ENCODE results near the gene OR10K2. TPM values are rescaled to one million over a fixed set of nuclear protein-coding genes. Genes with fewer than 3 reads are reported as not detected.

The OR10K2 gene
- total and polyA plus RNA-seq, 9 of the 15 experiments (the other 6 are each of a cell fraction or from before 2014, with no cell fraction given) = not detected

- TF ChIP-seq, protein P1, sequence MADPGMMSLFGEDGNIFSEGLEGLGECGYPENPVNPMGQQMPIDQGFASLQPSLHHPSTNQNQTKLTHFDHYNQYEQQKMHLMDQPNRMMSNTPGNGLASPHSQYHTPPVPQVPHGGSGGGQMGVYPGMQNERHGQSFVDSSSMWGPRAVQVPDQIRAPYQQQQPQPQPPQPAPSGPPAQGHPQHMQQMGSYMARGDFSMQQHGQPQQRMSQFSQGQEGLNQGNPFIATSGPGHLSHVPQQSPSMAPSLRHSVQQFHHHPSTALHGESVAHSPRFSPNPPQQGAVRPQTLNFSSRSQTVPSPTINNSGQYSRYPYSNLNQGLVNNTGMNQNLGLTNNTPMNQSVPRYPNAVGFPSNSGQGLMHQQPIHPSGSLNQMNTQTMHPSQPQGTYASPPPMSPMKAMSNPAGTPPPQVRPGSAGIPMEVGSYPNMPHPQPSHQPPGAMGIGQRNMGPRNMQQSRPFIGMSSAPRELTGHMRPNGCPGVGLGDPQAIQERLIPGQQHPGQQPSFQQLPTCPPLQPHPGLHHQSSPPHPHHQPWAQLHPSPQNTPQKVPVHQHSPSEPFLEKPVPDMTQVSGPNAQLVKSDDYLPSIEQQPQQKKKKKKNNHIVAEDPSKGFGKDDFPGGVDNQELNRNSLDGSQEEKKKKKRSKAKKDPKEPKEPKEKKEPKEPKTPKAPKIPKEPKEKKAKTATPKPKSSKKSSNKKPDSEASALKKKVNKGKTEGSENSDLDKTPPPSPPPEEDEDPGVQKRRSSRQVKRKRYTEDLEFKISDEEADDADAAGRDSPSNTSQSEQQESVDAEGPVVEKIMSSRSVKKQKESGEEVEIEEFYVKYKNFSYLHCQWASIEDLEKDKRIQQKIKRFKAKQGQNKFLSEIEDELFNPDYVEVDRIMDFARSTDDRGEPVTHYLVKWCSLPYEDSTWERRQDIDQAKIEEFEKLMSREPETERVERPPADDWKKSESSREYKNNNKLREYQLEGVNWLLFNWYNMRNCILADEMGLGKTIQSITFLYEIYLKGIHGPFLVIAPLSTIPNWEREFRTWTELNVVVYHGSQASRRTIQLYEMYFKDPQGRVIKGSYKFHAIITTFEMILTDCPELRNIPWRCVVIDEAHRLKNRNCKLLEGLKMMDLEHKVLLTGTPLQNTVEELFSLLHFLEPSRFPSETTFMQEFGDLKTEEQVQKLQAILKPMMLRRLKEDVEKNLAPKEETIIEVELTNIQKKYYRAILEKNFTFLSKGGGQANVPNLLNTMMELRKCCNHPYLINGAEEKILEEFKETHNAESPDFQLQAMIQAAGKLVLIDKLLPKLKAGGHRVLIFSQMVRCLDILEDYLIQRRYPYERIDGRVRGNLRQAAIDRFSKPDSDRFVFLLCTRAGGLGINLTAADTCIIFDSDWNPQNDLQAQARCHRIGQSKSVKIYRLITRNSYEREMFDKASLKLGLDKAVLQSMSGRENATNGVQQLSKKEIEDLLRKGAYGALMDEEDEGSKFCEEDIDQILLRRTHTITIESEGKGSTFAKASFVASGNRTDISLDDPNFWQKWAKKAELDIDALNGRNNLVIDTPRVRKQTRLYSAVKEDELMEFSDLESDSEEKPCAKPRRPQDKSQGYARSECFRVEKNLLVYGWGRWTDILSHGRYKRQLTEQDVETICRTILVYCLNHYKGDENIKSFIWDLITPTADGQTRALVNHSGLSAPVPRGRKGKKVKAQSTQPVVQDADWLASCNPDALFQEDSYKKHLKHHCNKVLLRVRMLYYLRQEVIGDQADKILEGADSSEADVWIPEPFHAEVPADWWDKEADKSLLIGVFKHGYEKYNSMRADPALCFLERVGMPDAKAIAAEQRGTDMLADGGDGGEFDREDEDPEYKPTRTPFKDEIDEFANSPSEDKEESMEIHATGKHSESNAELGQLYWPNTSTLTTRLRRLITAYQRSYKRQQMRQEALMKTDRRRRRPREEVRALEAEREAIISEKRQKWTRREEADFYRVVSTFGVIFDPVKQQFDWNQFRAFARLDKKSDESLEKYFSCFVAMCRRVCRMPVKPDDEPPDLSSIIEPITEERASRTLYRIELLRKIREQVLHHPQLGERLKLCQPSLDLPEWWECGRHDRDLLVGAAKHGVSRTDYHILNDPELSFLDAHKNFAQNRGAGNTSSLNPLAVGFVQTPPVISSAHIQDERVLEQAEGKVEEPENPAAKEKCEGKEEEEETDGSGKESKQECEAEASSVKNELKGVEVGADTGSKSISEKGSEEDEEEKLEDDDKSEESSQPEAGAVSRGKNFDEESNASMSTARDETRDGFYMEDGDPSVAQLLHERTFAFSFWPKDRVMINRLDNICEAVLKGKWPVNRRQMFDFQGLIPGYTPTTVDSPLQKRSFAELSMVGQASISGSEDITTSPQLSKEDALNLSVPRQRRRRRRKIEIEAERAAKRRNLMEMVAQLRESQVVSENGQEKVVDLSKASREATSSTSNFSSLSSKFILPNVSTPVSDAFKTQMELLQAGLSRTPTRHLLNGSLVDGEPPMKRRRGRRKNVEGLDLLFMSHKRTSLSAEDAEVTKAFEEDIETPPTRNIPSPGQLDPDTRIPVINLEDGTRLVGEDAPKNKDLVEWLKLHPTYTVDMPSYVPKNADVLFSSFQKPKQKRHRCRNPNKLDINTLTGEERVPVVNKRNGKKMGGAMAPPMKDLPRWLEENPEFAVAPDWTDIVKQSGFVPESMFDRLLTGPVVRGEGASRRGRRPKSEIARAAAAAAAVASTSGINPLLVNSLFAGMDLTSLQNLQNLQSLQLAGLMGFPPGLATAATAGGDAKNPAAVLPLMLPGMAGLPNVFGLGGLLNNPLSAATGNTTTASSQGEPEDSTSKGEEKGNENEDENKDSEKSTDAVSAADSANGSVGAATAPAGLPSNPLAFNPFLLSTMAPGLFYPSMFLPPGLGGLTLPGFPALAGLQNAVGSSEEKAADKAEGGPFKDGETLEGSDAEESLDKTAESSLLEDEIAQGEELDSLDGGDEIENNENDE (IDR thresholded peaks at IDR 0.05; ENCODE audit: low read depth, low read length) = no peak
- TF ChIP-seq SRSF9 (IDR thresholded peaks at IDR 0.05; ENCODE audit: borderline replicate concordance, low read depth, low read length) (no peak), ZNF584 (CRISPR knock-in tag; IDR thresholded peaks at IDR 0.05; ENCODE audit: low read depth) (no peak), RBM17 (IDR thresholded peaks at IDR 0.05; ENCODE audit: borderline replicate concordance, low read depth, low read length) (no peak), PREB (CRISPR knock-in tag; IDR thresholded peaks at IDR 0.05) (no peak), MBD2 (IDR thresholded peaks at IDR 0.05; ENCODE audit: borderline replicate concordance, low read depth) (no peak)
These were observed 11.2 kb downstream of the OR10K2 start (continued) for GRCh38 chr1:158414651-158415345.
